ENCODE data around the gene KRTAP16-1.

The KRTAP16-1 gene

GRCh38 chr17:41329279-41329948, 20.3 kb upstream of the KRTAP16-1 start:
- peak; percentile 21 for DNase-seq

- no peak for DNase-seq
Measured at GRCh38 chr17:41328207-41328606, 19.1 kb upstream of the KRTAP16-1 start.

- DNase-seq, result no peak
Measured at GRCh38 chr17:41327411-41328120, 18.5 kb upstream of the KRTAP16-1 start.

- no peak for DNase-seq
Measured at GRCh38 chr17:41326173-41327145, 17.4 kb upstream of the KRTAP16-1 start.

GRCh38 chr17:41325611-41326010, 16.5 kb upstream of the KRTAP16-1 start:
- no peak for DNase-seq

- no peak for DNase-seq
Measured at GRCh38 chr17:41325126-41325525, 16.0 kb upstream of the KRTAP16-1 start.

GRCh38 chr17:41324180-41325075, 15.3 kb upstream of the KRTAP16-1 start:
- DNase-seq, result no peak

- no peak for DNase-seq
Measured at GRCh38 chr17:41322903-41323895, 14.1 kb upstream of the KRTAP16-1 start.

- DNase-seq, result peak; percentile 28
Measured at GRCh38 chr17:41322094-41322902, 13.2 kb upstream of the KRTAP16-1 start.

GRCh38 chr17:41318231-41318630, 9.1 kb upstream of the KRTAP16-1 start:
- no peak for DNase-seq

- DNase-seq, result no peak
Measured at GRCh38 chr17:41315814-41316445, 6.8 kb upstream of the KRTAP16-1 start.

- DNase-seq, result no peak
Measured at GRCh38 chr17:41315204-41315794, 6.2 kb upstream of the KRTAP16-1 start, which contains the start of gene KRTAP17-1. Gene KRTAP17-1, minus strand, starts transcription at chr17:41315710. Its CDS starts 60 bp downstream, at chr17:41315650.

GRCh38 chr17:41311111-41311510, 2.0 kb upstream of the KRTAP16-1 start:
- DNase-seq, result no peak

- peak; percentile 83 for DNase-seq
Measured at GRCh38 chr17:41308251-41308917, 725 bp downstream of the KRTAP16-1 start.

- DNase-seq, result no peak
Measured at GRCh38 chr17:41307647-41308046, 1.5 kb downstream of the KRTAP16-1 start.

- no peak for DNase-seq
Measured at GRCh38 chr17:41304091-41304490, 5.0 kb downstream of the KRTAP16-1 start.

- DNase-seq, result no peak
Measured at GRCh38 chr17:41302981-41303380, 6.1 kb downstream of the KRTAP16-1 start.

Data from activated CD4-positive, alpha-beta T cell treated with anti-CD3 and anti-CD28 coated beads, Interleukin-2, amount 50 U/mL, for 16 hours (primary cell).